Mucosa of descending colon (tissue), 3 donors: Measurements from ENCODE around the gene PLD6. TPM values are rescaled to one million over a fixed set of nuclear protein-coding genes. Genes with fewer than 3 reads are reported as not detected.

Experiments used
- ATAC-seq: fragments of 200-7000 bp; cut with Tn5 transposase; one replicate; pipeline ENCODE4 v1.9.1; 2020; ENCODE audit warnings: mild to moderate bottlenecking, moderate library complexity
- DNase-seq, 3 donors: peaks; one replicate each; pipeline ENCODE4 v3.0.0-alpha.2; 2020
- H3K36me3 ChIP-seq: fragments of 200-600 bp; one replicate; pipeline ENCODE4 v1.8.0; 2021; ENCODE audit warnings: low read depth, mild to moderate bottlenecking
- H3K4me1 ChIP-seq: fragments of 200-600 bp; one replicate; pipeline ENCODE4 v1.8.0; 2021; ENCODE audit warnings: low read depth, mild to moderate bottlenecking
- H3K4me3 ChIP-seq: fragments of 200-600 bp; one replicate; pipeline ENCODE4 v1.8.0; 2021; ENCODE audit warnings: mild to moderate bottlenecking
- H3K9me3 ChIP-seq: fragments of 200-600 bp; one replicate; pipeline ENCODE4 v1.8.0; 2021; ENCODE audit warnings: mild to moderate bottlenecking
- intact Hi-C, 2 donors: fragments of 100-400 bp; cut with DNase I in 1 of 2; cut with micrococcal nuclease in 1 of 2; formaldehyde crosslinking; loops; one replicate each; pipeline versions ENCODE4 v1.11.0 to v1.11.1; 2022; cut with DNase I, micrococcal nuclease
- total RNA-seq, 3 donors: library from RNA; stranded (reverse); fragmentation: NEBNext Ultra II Directional in 2 of 3; extraction: Animal tissue kit (Norgen Biotek cat#: 25700) in 2 of 3; gene quantifications; one replicate each; pipeline versions ENCODE4 v1.2.1 to v1.2.4, GENCODE V29; 2021 to 2023
- TF ChIP-seq, protein P1 (sequence below): fragments of 200-600 bp; IDR thresholded peaks from one replicate; pipeline ENCODE4 v1.8.0; 2022; ENCODE audit warnings: antibody characterized with exemption, mild to moderate bottlenecking
- donor health status: DM: no; HTN: no; CAD: no; lungs with moderate emphysema.
- donor health status: DM: no; HTN: no; CAD: no.
- donor health status: DM: no; HTN: yes; CAD: no.

The PLD6 gene
- total RNA-seq, 3 donors from 2014 or later: 1.3 to 12.9 (median 2.0) TPM

DNA sequence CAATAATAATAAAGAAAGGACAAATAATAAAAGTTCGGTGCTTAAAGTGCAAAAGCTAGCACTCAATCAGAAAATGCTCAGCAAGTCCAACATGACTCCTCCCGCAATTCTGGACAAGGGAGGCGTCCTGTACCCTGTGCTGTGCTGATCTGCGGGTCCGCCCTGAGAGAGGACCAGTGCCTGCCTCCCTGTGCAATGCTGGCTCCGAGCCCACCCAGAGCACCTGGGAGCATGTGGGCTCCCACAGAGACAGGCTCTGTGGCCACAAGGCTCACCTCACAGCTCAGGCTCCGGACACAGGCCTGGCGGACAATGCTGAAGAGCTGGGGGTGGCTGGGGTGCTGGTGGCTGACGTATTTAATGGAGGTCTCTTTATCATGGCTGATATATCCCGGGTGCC is 19.8 kb upstream of the PLD6 start:
- peaks cover 24% of the 10 kb centered on the region for H3K36me3 ChIP-seq
- H3K9me3 ChIP-seq: no peaks in the 10 kb centered on the region
- TF ChIP-seq, protein P1, sequence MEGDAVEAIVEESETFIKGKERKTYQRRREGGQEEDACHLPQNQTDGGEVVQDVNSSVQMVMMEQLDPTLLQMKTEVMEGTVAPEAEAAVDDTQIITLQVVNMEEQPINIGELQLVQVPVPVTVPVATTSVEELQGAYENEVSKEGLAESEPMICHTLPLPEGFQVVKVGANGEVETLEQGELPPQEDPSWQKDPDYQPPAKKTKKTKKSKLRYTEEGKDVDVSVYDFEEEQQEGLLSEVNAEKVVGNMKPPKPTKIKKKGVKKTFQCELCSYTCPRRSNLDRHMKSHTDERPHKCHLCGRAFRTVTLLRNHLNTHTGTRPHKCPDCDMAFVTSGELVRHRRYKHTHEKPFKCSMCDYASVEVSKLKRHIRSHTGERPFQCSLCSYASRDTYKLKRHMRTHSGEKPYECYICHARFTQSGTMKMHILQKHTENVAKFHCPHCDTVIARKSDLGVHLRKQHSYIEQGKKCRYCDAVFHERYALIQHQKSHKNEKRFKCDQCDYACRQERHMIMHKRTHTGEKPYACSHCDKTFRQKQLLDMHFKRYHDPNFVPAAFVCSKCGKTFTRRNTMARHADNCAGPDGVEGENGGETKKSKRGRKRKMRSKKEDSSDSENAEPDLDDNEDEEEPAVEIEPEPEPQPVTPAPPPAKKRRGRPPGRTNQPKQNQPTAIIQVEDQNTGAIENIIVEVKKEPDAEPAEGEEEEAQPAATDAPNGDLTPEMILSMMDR: no peak
- DNase-seq (peak in 1 of 3 donors; percentile 45), ATAC-seq (no peak)
- no peaks in the 10 kb centered on the region for H3K4me1 ChIP-seq
- intact Hi-C loops: no loop called here
- H3K4me3 ChIP-seq: no peak overlapping the region

DNA sequence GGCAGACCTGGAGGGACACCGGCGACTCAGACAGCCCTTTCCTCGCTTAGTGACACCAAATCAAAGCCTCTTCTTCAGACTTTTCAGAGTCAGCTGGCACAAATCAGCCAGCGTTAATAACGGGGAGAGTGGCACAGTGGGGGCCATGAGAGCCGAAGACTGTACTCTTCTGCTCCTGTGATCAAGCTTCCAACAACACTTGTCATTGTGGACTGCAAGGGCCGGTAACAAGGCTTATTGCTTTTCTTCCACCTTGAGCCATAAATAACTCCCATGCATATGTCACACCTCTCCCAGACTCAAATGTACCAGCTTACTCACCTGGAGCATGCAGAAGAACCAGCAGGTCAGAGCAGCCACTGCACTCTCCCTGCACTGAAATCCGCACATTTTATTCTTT is 18.0 kb upstream of the PLD6 start:
- peaks cover 29% of the 10 kb centered on the region for H3K36me3 ChIP-seq
- ATAC-seq (no peak), DNase-seq (no peak)
- H3K4me3 ChIP-seq: no peak overlapping the region
- H3K4me1 ChIP-seq: no peaks in the 10 kb centered on the region
- TF ChIP-seq, protein P1: no peak
- H3K9me3 ChIP-seq: no peaks in the 10 kb centered on the region
- intact Hi-C loops: no loop called here

DNA sequence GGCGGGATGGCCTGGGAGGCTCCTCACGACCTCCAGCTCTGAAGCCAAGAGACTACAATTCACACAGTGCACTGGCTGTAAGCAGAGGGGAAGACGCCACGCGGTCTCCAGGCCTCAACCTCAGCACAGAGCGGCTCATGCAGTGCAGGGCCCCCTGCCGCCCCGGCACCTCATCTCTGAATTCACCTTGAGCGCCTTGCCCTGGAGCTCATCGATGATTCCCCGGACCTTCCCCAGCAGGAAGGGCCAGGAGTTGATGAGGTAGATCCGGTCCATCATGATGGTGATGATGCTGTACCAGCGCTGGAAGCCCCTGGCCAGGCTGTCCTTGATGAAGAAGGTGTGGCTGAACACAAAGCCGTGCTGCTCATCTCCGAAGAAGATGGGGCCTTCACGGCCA is 17.6 kb upstream of the PLD6 start:
- Histone ChIP-seq H3K36me3 (peaks cover 33% of the 10 kb centered on the region), H3K9me3 (no peaks in the 10 kb centered on the region), H3K4me1 (no peaks in the 10 kb centered on the region), H3K4me3 (no peak overlapping the region)
- TF ChIP-seq, protein P1: no peak
- intact Hi-C loops: no loop called here
- DNase-seq: peak in 1 of 3 donors; percentile 27
- ATAC-seq: no peak

DNA sequence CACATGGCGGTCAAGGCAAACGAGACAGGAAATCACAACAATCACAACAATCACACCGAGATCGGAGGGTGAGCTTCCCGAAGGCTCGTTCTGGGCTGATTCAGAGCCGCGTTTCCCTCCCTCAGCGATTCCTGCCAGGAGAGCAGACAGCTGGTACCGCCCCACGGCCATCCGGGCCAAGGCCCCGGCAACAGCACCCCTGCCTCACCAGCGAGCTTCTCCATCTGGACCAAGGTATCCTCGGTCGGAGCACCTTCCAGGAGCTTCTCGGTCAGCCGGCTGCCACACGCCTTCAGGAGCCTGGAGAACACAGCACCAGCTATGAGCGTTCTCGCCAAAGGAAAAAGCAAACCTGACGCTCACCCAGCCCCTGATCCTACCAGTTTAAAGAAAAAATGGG is 15.2 kb upstream of the PLD6 start:
- TF ChIP-seq, protein P1: no peak
- intact Hi-C loops: no loop called here
- Histone ChIP-seq H3K4me1 (no peaks in the 10 kb centered on the region), H3K4me3 (no peak overlapping the region), H3K9me3 (no peaks in the 10 kb centered on the region), H3K36me3 (peaks cover 44% of the 10 kb centered on the region)
- no peak for ATAC-seq
- peak in 1 of 3 donors; percentile 24 for DNase-seq

DNA sequence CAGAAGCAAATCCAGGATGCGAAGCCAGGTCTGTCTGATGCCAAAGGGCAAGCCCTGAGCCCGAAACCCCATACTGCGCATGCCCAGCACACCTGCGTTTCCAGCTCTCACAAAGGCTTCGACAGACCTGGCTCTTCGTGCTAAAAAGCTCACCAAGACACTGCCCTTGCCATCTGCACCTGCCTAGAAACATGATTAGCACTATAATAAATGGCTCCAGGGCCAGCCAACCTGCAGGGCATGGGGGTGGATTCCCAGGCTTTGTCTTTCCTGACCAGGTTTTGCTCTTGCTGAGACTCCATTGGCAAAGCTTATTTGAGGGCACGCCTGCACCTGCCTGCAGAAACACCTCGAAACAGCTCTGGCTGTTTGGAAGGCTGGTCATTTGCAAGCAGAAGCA is 14.4 kb upstream of the PLD6 start:
- peak in 1 of 3 donors; percentile 19 for DNase-seq
- Histone ChIP-seq H3K4me3 (no peak overlapping the region), H3K36me3 (peaks cover 38% of the 10 kb centered on the region), H3K9me3 (no peaks in the 10 kb centered on the region), H3K4me1 (no peaks in the 10 kb centered on the region)
- no peak for ATAC-seq
- intact Hi-C loops: no loop called here
- TF ChIP-seq, protein P1: no peak

DNA sequence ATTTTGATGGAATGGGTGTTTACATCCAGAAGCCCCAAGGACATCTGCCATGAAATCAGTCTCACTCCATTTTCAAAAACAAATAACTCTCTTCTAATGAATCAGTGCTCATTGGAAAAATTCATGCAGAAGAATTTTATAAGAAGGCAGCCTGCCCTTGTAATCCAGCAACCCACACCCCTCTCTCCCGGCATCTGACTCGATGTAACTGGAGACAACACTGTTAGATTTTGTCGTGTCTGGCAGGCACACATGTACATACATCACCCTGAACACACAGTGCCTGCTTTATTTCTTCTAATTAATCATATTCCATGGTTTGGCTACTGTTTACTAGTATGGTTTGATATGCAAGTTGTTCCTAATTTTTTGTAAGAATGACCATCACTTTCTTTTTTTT is 11.9 kb upstream of the PLD6 start:
- TF ChIP-seq, protein P1: no peak
- Histone ChIP-seq H3K4me3 (no peak overlapping the region), H3K4me1 (no peaks in the 10 kb centered on the region), H3K9me3 (no peaks in the 10 kb centered on the region), H3K36me3 (peaks cover 30% of the 10 kb centered on the region)
- DNase-seq (no peak), ATAC-seq (no peak)
- intact Hi-C loops: no loop called here
